Esophagus muscularis mucosa (tissue), 3 donors: ENCODE results near the gene FKBP14.

Experiments used
- POLR2AphosphoS5 ChIP-seq, 2 donors: sonication (generic); formaldehyde crosslinking; IDR thresholded peaks; one replicate each; pipeline ENCODE4 v1.6.1; 2017; ENCODE audit warnings: antibody characterized with exemption in 2 of 2
- TF ChIP-seq, protein P1 (sequence below), 3 experiments: fragments of 200-600 bp in 2 of 3; fragments of 450-650 bp in 1 of 3; sonication (generic) in 2 of 3; IDR thresholded peaks; one replicate each; pipeline ENCODE4 v1.5.1; 2017 to 2019; ENCODE audit warnings: antibody characterized with exemption in 3 of 3, mild to moderate bottlenecking in 2 of 3, moderate library complexity in 1 of 3

DNA sequence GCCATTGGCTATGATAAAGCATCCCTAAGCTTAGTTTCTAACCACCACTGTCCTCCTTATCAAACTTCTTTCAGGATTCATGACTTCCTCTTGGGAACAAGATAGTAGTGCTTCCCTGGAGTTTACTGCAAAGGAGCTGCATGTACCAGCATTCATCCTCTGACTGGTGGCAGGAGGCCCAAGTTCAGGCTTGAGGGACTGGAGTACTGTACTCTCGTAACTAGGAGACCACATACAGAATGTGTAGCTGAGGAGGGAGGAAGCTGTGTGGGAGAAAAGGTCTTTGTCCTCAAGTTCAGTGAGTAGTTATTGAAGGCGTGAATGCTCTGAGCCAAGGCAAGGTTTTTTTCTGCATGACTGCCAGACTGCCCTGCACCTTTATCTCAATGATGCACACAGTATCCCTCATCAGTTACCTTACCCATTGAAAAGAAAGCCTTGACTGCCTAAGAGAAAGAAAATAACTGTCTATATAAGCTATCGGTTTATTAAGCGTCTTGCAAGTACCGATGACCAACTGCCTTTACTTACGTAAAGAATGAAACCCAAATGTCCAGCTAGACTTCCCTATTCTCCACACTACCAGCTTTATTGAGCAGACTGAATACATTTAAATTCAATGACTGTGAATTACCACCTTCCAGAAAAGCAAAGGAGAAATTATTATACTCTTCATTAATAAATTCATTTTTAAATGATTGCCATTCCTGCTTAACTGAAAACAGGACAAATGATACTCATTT lies 49.7 kb downstream of the FKBP14 start:
- TF ChIP-seq, protein P1, sequence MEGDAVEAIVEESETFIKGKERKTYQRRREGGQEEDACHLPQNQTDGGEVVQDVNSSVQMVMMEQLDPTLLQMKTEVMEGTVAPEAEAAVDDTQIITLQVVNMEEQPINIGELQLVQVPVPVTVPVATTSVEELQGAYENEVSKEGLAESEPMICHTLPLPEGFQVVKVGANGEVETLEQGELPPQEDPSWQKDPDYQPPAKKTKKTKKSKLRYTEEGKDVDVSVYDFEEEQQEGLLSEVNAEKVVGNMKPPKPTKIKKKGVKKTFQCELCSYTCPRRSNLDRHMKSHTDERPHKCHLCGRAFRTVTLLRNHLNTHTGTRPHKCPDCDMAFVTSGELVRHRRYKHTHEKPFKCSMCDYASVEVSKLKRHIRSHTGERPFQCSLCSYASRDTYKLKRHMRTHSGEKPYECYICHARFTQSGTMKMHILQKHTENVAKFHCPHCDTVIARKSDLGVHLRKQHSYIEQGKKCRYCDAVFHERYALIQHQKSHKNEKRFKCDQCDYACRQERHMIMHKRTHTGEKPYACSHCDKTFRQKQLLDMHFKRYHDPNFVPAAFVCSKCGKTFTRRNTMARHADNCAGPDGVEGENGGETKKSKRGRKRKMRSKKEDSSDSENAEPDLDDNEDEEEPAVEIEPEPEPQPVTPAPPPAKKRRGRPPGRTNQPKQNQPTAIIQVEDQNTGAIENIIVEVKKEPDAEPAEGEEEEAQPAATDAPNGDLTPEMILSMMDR (IDR thresholded peaks at IDR 0.05): no peak
- TF ChIP-seq POLR2AphosphoS5 (IDR thresholded peaks at IDR 0.05): peak in 1 of 2 donors; percentile 17
